GM23338 (cell line): ENCODE data around the gene TMEM94.

Experiments
- CREB1 ChIP-seq: fragments of 250-450 bp; sonication (Bioruptor Pico); IDR thresholded peaks from 2 replicates; pipeline ENCODE4 v1.5.0; 2020; ENCODE audit warnings: low read depth, mild to moderate bottlenecking, moderate library complexity
- CTCF ChIP-seq, 2 experiments: fragments of 200-600 bp in 1 of 2; sonication (generic) in 1 of 2; conservative IDR thresholded peaks; 2 replicates each; pipeline versions ENCODE4 v1.5.1 to v1.6.1; 2016 to 2017; ENCODE audit warnings: antibody characterized with exemption in 2 of 2, low read depth in 2 of 2, mild to moderate bottlenecking in 2 of 2, moderate library complexity in 1 of 2
- EZH2 ChIP-seq: fragments of 200-600 bp; sonication (generic); IDR thresholded peaks from one replicate; pipeline ENCODE4 v1.8.0; 2017; ENCODE audit warnings: antibody characterized with exemption, mild to moderate bottlenecking, low read depth; ENCODE audit not compliant: unreplicated experiment
- JUNB ChIP-seq: IDR thresholded peaks from one replicate; pipeline ENCODE4 v1.6.1; 2016; ENCODE audit warnings: antibody characterized with exemption; ENCODE audit not compliant: unreplicated experiment
- POLR2AphosphoS5 ChIP-seq: IDR thresholded peaks from 2 replicates; pipeline ENCODE4 v1.6.1; 2016; ENCODE audit warnings: antibody characterized with exemption, low read depth

GRCh38 chr17:75457047-75457654 is 716 bp downstream of the TMEM94 start:
- TF ChIP-seq EZH2: no peak
- no peak for TF ChIP-seq CTCF (conservative IDR thresholded peaks at IDR 0.05; ENCODE audit: low read depth in 2 of 2)
- TF ChIP-seq POLR2AphosphoS5: peak; percentile 76
- no peak for TF ChIP-seq JUNB
- TF ChIP-seq CREB1 (CRISPR knock-in tag): no peak
